ENCODE data around the gene METRN. TPM values are rescaled to one million over a fixed set of nuclear protein-coding genes. Genes with fewer than 3 reads are reported as not detected.

The METRN gene
- polyA plus RNA-seq, 3 donors: 0.97 to 5.4 (median 1.7) TPM

DNA sequence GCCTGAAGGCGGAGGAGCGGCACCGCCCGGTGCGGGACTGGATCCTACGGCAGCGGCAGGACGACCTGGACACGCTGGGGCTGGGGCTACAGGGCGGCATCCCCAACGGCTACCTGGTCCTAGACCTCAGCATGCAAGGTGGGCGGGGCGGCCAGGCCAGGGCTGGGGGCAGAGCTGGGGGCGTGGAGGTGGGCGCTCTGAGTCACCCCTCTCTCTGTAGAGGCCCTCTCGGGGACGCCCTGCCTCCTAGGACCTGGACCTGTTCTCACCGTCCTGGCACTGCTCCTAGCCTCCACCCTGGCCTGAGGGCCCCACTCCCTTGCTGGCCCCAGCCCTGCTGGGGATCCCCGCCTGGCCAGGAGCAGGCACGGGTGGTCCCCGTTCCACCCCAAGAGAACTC, 53.5 kb downstream of the METRN start:
- no peaks in the 10 kb centered on the region for H3K36me3 Mint-ChIP-seq
- intact Hi-C loops (cut with micrococcal nuclease): no loop called here
- Histone ChIP-seq H2AFZ (ENCODE audit: insufficient read depth, low read depth, low read length, poor library complexity, severe bottlenecking) (no peak overlapping the region), H3K27ac (ENCODE audit: low read depth in 1 of 2, low read length in 2 of 2) (no peak overlapping the region), H3K4me2 (replicated peaks; ENCODE audit: extremely low read depth, low read length, poor library complexity, severe bottlenecking) (no peak overlapping the region), H4K20me1 (ENCODE audit: insufficient read depth, low read length) (no peaks in the 10 kb centered on the region), H3K79me2 (ENCODE audit: insufficient read depth, low read length) (no peaks in the 10 kb centered on the region), H3K36me3 (replicated peaks in 1 of 2; ENCODE audit: control insufficient read depth in 1 of 2, insufficient read depth in 2 of 2, low read length in 2 of 2) (no peaks in the 10 kb centered on the region), H3K4me1 (ENCODE audit: control insufficient read depth in 1 of 2, insufficient read depth in 2 of 2, low read length in 2 of 2) (no peaks in the 10 kb centered on the region), H3K9ac (ENCODE audit: insufficient read depth, low read length, poor library complexity, severe bottlenecking) (no peak overlapping the region), H3K27me3 (ENCODE audit: control insufficient read depth in 2 of 2, insufficient read depth in 2 of 2, low read length in 2 of 2) (peaks cover 0 to 2% of the 10 kb centered on the region in 2 donors), H3K4me3 (replicated peaks in 1 of 3; ENCODE audit: low read depth in 2 of 3, low read length in 3 of 3) (no peak overlapping the region), H3K9me3 (replicated peaks in 1 of 2; ENCODE audit: control insufficient read depth in 1 of 2, insufficient read depth in 1 of 2, low read length in 2 of 2) (no peaks in the 10 kb centered on the region)
- H3K4me1 Mint-ChIP-seq: no peaks in the 10 kb centered on the region
- no peak for DNase-seq
- H3K4me3 Mint-ChIP-seq: no peak overlapping the region
- H3K27me3 Mint-ChIP-seq (ENCODE audit: low read depth in 3 of 3): peaks cover 0 to 9% (median 3%) of the 10 kb centered on the region in 3 donors
- WGBS (ENCODE audit: insufficient coverage): 88% methylated on average over 21 of the region's 21 CpGs
- H3K27ac Mint-ChIP-seq: no peak overlapping the region
- no peaks in the 10 kb centered on the region for H3K9me3 Mint-ChIP-seq
- TF ChIP-seq, protein P1, sequence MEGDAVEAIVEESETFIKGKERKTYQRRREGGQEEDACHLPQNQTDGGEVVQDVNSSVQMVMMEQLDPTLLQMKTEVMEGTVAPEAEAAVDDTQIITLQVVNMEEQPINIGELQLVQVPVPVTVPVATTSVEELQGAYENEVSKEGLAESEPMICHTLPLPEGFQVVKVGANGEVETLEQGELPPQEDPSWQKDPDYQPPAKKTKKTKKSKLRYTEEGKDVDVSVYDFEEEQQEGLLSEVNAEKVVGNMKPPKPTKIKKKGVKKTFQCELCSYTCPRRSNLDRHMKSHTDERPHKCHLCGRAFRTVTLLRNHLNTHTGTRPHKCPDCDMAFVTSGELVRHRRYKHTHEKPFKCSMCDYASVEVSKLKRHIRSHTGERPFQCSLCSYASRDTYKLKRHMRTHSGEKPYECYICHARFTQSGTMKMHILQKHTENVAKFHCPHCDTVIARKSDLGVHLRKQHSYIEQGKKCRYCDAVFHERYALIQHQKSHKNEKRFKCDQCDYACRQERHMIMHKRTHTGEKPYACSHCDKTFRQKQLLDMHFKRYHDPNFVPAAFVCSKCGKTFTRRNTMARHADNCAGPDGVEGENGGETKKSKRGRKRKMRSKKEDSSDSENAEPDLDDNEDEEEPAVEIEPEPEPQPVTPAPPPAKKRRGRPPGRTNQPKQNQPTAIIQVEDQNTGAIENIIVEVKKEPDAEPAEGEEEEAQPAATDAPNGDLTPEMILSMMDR (IDR thresholded peaks at IDR 0.05): no peak

Other genes with a start within 250 kb of the METRN start
- gene CAPN15, start 187.4 kb upstream of the METRN start, polyA plus RNA-seq: 10 to 100 TPM in 1 of 3 donors, 1 to 10 TPM in 2; 3.4 to 42.6 (median 3.9) TPM
- gene PRR35, start 154.7 kb upstream of the METRN start, polyA plus RNA-seq: not detected
- gene NHLRC4, start 148.1 kb upstream of the METRN start, polyA plus RNA-seq: under 1 TPM; 0.29 to 0.57 (median 0.36) TPM
- gene PIGQ, start 145.2 kb upstream of the METRN start, polyA plus RNA-seq: 10 to 100 TPM; 11.4 to 39.8 (median 12.1) TPM
- gene RAB40C, start 125.1 kb upstream of the METRN start, polyA plus RNA-seq: 10 to 100 TPM; 10.0 to 22.6 (median 10.9) TPM
- gene WFIKKN1, start 84.1 kb upstream of the METRN start, polyA plus RNA-seq: under 1 TPM in 1 of 3 donors, not detected in 2; 0.76 TPM
- gene METTL26, start 78.8 kb upstream of the METRN start, polyA plus RNA-seq: 10 to 100 TPM; 57.1 to 80.9 (median 70.4) TPM
- 10 to 100 TPM; 23.7 to 65.6 (median 42.1) TPM for gene MCRIP2, start 73.3 kb upstream of the METRN start, polyA plus RNA-seq
- gene WDR90, start 65.8 kb upstream of the METRN start, polyA plus RNA-seq: 10 to 100 TPM in 1 of 3 donors, 1 to 10 TPM in 1, under 1 TPM in 1; 0.13 to 16.5 (median 1.1) TPM
- gene RHOT2, start 47.0 kb upstream of the METRN start, polyA plus RNA-seq: 100 to 1,000 TPM in 1 of 3 donors, 10 to 100 TPM in 2; 25.4 to 276 (median 26.3) TPM
- 1 to 10 TPM in 1 of 3 donors, not detected in 2; 1.3 TPM for gene RHBDL1, start 39.4 kb upstream of the METRN start, polyA plus RNA-seq
- 100 to 1,000 TPM in 2 of 3 donors, 10 to 100 TPM in 1; 83.3 to 108 (median 106) TPM for gene STUB1, start 34.7 kb upstream of the METRN start, polyA plus RNA-seq
- gene JMJD8, start 30.8 kb upstream of the METRN start, polyA plus RNA-seq: 10 to 100 TPM; 28.7 to 45.3 (median 33.5) TPM
- gene WDR24, start 24.7 kb upstream of the METRN start, polyA plus RNA-seq: 1 to 10 TPM; 5.7 to 9.2 (median 7.4) TPM
- 1 to 10 TPM in 1 of 3 donors, under 1 TPM in 2; 0.28 to 1.0 (median 0.49) TPM for gene FBXL16, start 9.3 kb upstream of the METRN start, polyA plus RNA-seq
- 10 to 100 TPM; 21.5 to 56.3 (median 34.4) TPM for gene ANTKMT, start 6.0 kb downstream of the METRN start, polyA plus RNA-seq
- under 1 TPM in 1 of 3 donors, not detected in 2; 0.96 TPM for gene CCDC78, start 11.3 kb downstream of the METRN start, polyA plus RNA-seq
- 1 to 10 TPM in 2 of 3 donors, under 1 TPM in 1; 0.60 to 8.9 (median 1.5) TPM for gene HAGHL, start 12.0 kb downstream of the METRN start, polyA plus RNA-seq
- 10 to 100 TPM in 2 of 3 donors, 1 to 10 TPM in 1; 8.6 to 41.1 (median 11.8) TPM for gene CIAO3, start 25.9 kb downstream of the METRN start, polyA plus RNA-seq
- under 1 TPM in 2 of 3 donors, not detected in 1; 0.07 to 0.29 TPM for gene MSLN, start 45.6 kb downstream of the METRN start, polyA plus RNA-seq
- 10 to 100 TPM; 29.5 to 38.1 (median 31.5) TPM for gene RPUSD1, start 73.3 kb downstream of the METRN start, polyA plus RNA-seq
- 10 to 100 TPM in 1 of 3 donors, 1 to 10 TPM in 1, under 1 TPM in 1; 0.57 to 13.8 (median 2.2) TPM for gene CHTF18, start 73.5 kb downstream of the METRN start, polyA plus RNA-seq
- not detected for gene GNG13, start 85.6 kb downstream of the METRN start, polyA plus RNA-seq